ENCODE results near the gene IL36A.

IL36A gene

GRCh38 chr2:113038291-113038690 is 33.0 kb downstream of the IL36A start:
- Histone ChIP-seq H3K9me3 (ENCODE audit: low read length) (no peaks in the 10 kb centered on the region), H3K36me3 (ENCODE audit: insufficient read depth, low read length) (no peaks in the 10 kb centered on the region), H3K4me3 (ENCODE audit: low read length) (no peak overlapping the region), H3K27me3 (ENCODE audit: insufficient read depth, low read length) (peaks cover 10% of the 10 kb centered on the region), H3K4me1 (ENCODE audit: insufficient read depth, low read length) (no peaks in the 10 kb centered on the region), H2AFZ (ENCODE audit: low read depth, low read length) (no peak overlapping the region)

- Histone ChIP-seq H3K9me3 (ENCODE audit: low read length) (no peaks in the 10 kb centered on the region), H2AFZ (ENCODE audit: low read depth, low read length) (no peak overlapping the region), H3K4me1 (ENCODE audit: insufficient read depth, low read length) (no peaks in the 10 kb centered on the region), H3K27me3 (ENCODE audit: insufficient read depth, low read length) (peaks cover 10% of the 10 kb centered on the region), H3K4me3 (ENCODE audit: low read length) (no peak overlapping the region), H3K36me3 (ENCODE audit: insufficient read depth, low read length) (no peaks in the 10 kb centered on the region)
Observed at GRCh38 chr2:113039158-113039557, 33.9 kb downstream of the IL36A start.

- Histone ChIP-seq H3K4me3 (ENCODE audit: low read length) (no peak overlapping the region), H3K4me1 (ENCODE audit: insufficient read depth, low read length) (no peaks in the 10 kb centered on the region), H3K9me3 (ENCODE audit: low read length) (no peaks in the 10 kb centered on the region), H2AFZ (ENCODE audit: low read depth, low read length) (no peak overlapping the region), H3K27me3 (ENCODE audit: insufficient read depth, low read length) (peaks cover 10% of the 10 kb centered on the region), H3K36me3 (ENCODE audit: insufficient read depth, low read length) (no peaks in the 10 kb centered on the region)
Observed at GRCh38 chr2:113039719-113040118, 34.5 kb downstream of the IL36A start.

GRCh38 chr2:113041871-113042270 is 36.6 kb downstream of the IL36A start:
- H3K36me3 ChIP-seq (ENCODE audit: insufficient read depth, low read length), result no peaks in the 10 kb centered on the region
- no peak overlapping the region for H3K4me3 ChIP-seq (ENCODE audit: low read length)
- no peaks in the 10 kb centered on the region for H3K9me3 ChIP-seq (ENCODE audit: low read length)
- no peaks in the 10 kb centered on the region for H3K4me1 ChIP-seq (ENCODE audit: insufficient read depth, low read length)
- peaks cover 10% of the 10 kb centered on the region for H3K27me3 ChIP-seq (ENCODE audit: insufficient read depth, low read length)
- no peak overlapping the region for H2AFZ ChIP-seq (ENCODE audit: low read depth, low read length)

GRCh38 chr2:113046465-113046864 is 41.2 kb downstream of the IL36A start:
- no peaks in the 10 kb centered on the region for H3K4me1 ChIP-seq (ENCODE audit: insufficient read depth, low read length)
- H3K9me3 ChIP-seq (ENCODE audit: low read length), result no peaks in the 10 kb centered on the region
- no peak overlapping the region for H2AFZ ChIP-seq (ENCODE audit: low read depth, low read length)
- no peaks in the 10 kb centered on the region for H3K27me3 ChIP-seq (ENCODE audit: insufficient read depth, low read length)
- H3K4me3 ChIP-seq (ENCODE audit: low read length), result no peak overlapping the region
- no peaks in the 10 kb centered on the region for H3K36me3 ChIP-seq (ENCODE audit: insufficient read depth, low read length)

- no peak overlapping the region for H3K4me3 ChIP-seq (ENCODE audit: low read length)
Observed at GRCh38 chr2:113050921-113051895, 45.9 kb downstream of the IL36A start.

GRCh38 chr2:113052396-113052917 is 47.2 kb downstream of the IL36A start, which contains the start of gene IL36B:
IL36B (minus strand) TSS chr2:113052867.
- H3K9me3 ChIP-seq (ENCODE audit: low read length), result peaks cover 2% of the 10 kb centered on the region
- H3K4me1 ChIP-seq (ENCODE audit: insufficient read depth, low read length), result no peaks in the 10 kb centered on the region
- peaks cover 4% of the 10 kb centered on the region for H3K27me3 ChIP-seq (ENCODE audit: insufficient read depth, low read length)
- no peak within 1 kb of the TSS for H2AFZ ChIP-seq (ENCODE audit: low read depth, low read length)
- no peak within 1 kb of the TSS for H3K4me3 ChIP-seq (ENCODE audit: low read length)
- H3K36me3 ChIP-seq (ENCODE audit: insufficient read depth, low read length), result no peaks in the 10 kb centered on the region

More at GRCh38 chr2:113050921-113051895, 45.9 kb downstream of the IL36A start:
- Histone ChIP-seq H3K27me3 (ENCODE audit: insufficient read depth, low read length) (peaks cover 4% of the 10 kb centered on the region), H2AFZ (ENCODE audit: low read depth, low read length) (no peak overlapping the region), H3K36me3 (ENCODE audit: insufficient read depth, low read length) (no peaks in the 10 kb centered on the region), H3K9me3 (ENCODE audit: low read length) (peaks cover 2% of the 10 kb centered on the region), H3K4me1 (ENCODE audit: insufficient read depth, low read length) (no peaks in the 10 kb centered on the region)

GRCh38 chr2:113053666-113054065 is 48.4 kb downstream of the IL36A start:
- Histone ChIP-seq H3K9me3 (ENCODE audit: low read length) (peaks cover 2% of the 10 kb centered on the region), H3K4me3 (ENCODE audit: low read length) (no peak overlapping the region), H3K4me1 (ENCODE audit: insufficient read depth, low read length) (no peaks in the 10 kb centered on the region), H3K36me3 (ENCODE audit: insufficient read depth, low read length) (no peaks in the 10 kb centered on the region), H2AFZ (ENCODE audit: low read depth, low read length) (no peak overlapping the region), H3K27me3 (ENCODE audit: insufficient read depth, low read length) (peaks cover 4% of the 10 kb centered on the region)

- Histone ChIP-seq H3K9me3 (ENCODE audit: low read length) (peaks cover 2% of the 10 kb centered on the region), H3K4me3 (ENCODE audit: low read length) (no peak overlapping the region), H3K4me1 (ENCODE audit: insufficient read depth, low read length) (no peaks in the 10 kb centered on the region), H2AFZ (ENCODE audit: low read depth, low read length) (no peak overlapping the region), H3K27me3 (ENCODE audit: insufficient read depth, low read length) (peaks cover 4% of the 10 kb centered on the region), H3K36me3 (ENCODE audit: insufficient read depth, low read length) (no peaks in the 10 kb centered on the region)
Observed at GRCh38 chr2:113054066-113054465, 48.8 kb downstream of the IL36A start.

GRCh38 chr2:113056521-113056920 is 51.3 kb downstream of the IL36A start:
- Histone ChIP-seq H3K4me1 (ENCODE audit: insufficient read depth, low read length) (no peaks in the 10 kb centered on the region), H3K27me3 (ENCODE audit: insufficient read depth, low read length) (peaks cover 6% of the 10 kb centered on the region), H3K36me3 (ENCODE audit: insufficient read depth, low read length) (no peaks in the 10 kb centered on the region), H3K4me3 (ENCODE audit: low read length) (no peak overlapping the region), H2AFZ (ENCODE audit: low read depth, low read length) (no peak overlapping the region), H3K9me3 (ENCODE audit: low read length) (peaks cover 2% of the 10 kb centered on the region)

GRCh38 chr2:113057117-113057516 is 51.9 kb downstream of the IL36A start:
- Histone ChIP-seq H3K4me3 (ENCODE audit: low read length) (no peak overlapping the region), H2AFZ (ENCODE audit: low read depth, low read length) (no peak overlapping the region), H3K4me1 (ENCODE audit: insufficient read depth, low read length) (no peaks in the 10 kb centered on the region), H3K9me3 (ENCODE audit: low read length) (peaks cover 2% of the 10 kb centered on the region), H3K36me3 (ENCODE audit: insufficient read depth, low read length) (no peaks in the 10 kb centered on the region), H3K27me3 (ENCODE audit: insufficient read depth, low read length) (peaks cover 6% of the 10 kb centered on the region)
